A549 treated with Mapracorat at 1 μM for 4 hours (cell line): Measurements from ENCODE around the gene SLITRK5. TPM values are rescaled to one million over a fixed set of nuclear protein-coding genes. Genes with fewer than 3 reads are reported as not detected.

Source experiments
- total RNA-seq: library from RNA; stranded (reverse); fragments of 200-300 nt; extraction: Qiagen RNA extraction; gene quantifications from 5 replicates; pipeline ENCODE4 v1.2.3, GENCODE V29; 2022

The SLITRK5 gene, protein sequence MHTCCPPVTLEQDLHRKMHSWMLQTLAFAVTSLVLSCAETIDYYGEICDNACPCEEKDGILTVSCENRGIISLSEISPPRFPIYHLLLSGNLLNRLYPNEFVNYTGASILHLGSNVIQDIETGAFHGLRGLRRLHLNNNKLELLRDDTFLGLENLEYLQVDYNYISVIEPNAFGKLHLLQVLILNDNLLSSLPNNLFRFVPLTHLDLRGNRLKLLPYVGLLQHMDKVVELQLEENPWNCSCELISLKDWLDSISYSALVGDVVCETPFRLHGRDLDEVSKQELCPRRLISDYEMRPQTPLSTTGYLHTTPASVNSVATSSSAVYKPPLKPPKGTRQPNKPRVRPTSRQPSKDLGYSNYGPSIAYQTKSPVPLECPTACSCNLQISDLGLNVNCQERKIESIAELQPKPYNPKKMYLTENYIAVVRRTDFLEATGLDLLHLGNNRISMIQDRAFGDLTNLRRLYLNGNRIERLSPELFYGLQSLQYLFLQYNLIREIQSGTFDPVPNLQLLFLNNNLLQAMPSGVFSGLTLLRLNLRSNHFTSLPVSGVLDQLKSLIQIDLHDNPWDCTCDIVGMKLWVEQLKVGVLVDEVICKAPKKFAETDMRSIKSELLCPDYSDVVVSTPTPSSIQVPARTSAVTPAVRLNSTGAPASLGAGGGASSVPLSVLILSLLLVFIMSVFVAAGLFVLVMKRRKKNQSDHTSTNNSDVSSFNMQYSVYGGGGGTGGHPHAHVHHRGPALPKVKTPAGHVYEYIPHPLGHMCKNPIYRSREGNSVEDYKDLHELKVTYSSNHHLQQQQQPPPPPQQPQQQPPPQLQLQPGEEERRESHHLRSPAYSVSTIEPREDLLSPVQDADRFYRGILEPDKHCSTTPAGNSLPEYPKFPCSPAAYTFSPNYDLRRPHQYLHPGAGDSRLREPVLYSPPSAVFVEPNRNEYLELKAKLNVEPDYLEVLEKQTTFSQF
- total RNA-seq = 0.49 to 0.65 TPM (median 0.58 TPM) in 5 replicates

DNA sequence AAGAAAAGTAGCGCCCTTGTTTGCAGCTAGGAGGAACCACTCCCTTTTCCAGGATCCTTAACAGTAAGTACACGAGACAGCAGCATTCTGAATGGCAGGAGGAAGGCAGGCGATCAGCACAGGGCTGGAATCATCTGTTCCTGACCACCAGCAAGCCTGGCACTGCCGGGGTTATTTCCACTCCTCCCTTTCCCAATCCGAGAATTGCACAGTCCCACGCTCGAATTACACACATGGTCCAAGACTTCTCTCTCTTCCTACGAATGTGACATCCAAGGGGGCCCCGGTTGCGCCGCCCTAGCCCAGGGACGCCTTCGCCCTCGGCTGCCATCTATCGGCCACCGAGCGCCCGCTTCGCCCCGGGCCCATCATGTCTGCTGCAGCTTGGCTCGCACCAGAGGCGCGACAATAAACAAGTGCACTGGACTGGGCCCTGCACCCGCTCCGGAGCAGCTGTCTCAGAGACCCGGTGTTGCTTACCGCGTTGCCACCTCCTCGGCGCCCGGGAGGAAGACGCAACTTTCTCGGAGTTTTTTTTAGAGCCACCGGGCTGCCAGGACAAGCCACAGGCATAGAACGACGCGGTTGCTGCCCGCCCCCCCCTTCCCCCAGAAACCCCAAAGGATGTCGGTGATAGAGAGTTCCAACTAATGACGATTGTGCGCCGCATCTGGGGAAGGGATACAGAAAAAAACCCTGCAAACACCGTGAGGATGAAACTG is at the start of gene SLITRK5:
TSS of gene SLITRK5 (plus strand) at position 341 of the 722 bp plus-strand sequence. CDS start 4,018 bp downstream, outside the sequence.

